Panc1 (cell line): Measurements from ENCODE around the gene ATF5.

Experiments used
- CTCF ChIP-seq: fragments of 450-650 bp; IDR thresholded peaks from 2 replicates; pipeline ENCODE4 v1.5.1; 2017; ENCODE audit warnings: mild to moderate bottlenecking
- POLR2AphosphoS5 ChIP-seq: IDR thresholded peaks from 2 replicates; pipeline ENCODE4 v1.6.1; 2012; ENCODE audit warnings: mild to moderate bottlenecking, low read depth, low read length, moderate library complexity
- REST ChIP-seq, 2 experiments: IDR thresholded peaks; 2 replicates each; pipeline ENCODE4 v1.6.1; 2011 to 2012; ENCODE audit warnings: low read depth in 2 of 2, control low read depth in 1 of 2, low read length in 1 of 2, mild to moderate bottlenecking in 1 of 2, moderate library complexity in 1 of 2; ENCODE audit not compliant: insufficient read depth in 1 of 2
- SIN3A ChIP-seq: IDR thresholded peaks from 2 replicates; pipeline ENCODE4 v1.6.1; 2012; ENCODE audit warnings: low read depth, mild to moderate bottlenecking, low read length, moderate library complexity, borderline replicate concordance; ENCODE audit not compliant: insufficient read depth
- TCF7L2 ChIP-seq: IDR thresholded peaks from 2 replicates; pipeline ENCODE4 v1.6.1; 2011; ENCODE audit warnings: mild to moderate bottlenecking, low read depth, low read length, inconsistent platforms

GRCh38 chr19:49907745-49908446, 21.1 kb upstream of the ATF5 start:
- TF ChIP-seq POLR2AphosphoS5: no peak
- no peak for TF ChIP-seq SIN3A
- no peak for TF ChIP-seq CTCF
- TF ChIP-seq REST (IDR thresholded peaks at IDR 0.05; ENCODE audit: insufficient read depth in 1 of 2, low read depth in 2 of 2, low read length in 1 of 2): no peak
- TF ChIP-seq TCF7L2: no peak
